Posterior vena cava (tissue), 2 donors: ENCODE results near the gene C2CD4D. TPM values are rescaled to one million over a fixed set of nuclear protein-coding genes. Genes with fewer than 3 reads are reported as not detected.
"Not testable (repeated sequence)": the region's sequence is repeated elsewhere in the genome, so short reads cannot be mapped to it uniquely, and the experiment has no call there.

ENCODE experiments used
- DNase-seq: peaks from one replicate; pipeline ENCODE4 v3.0.0-alpha.2; 2020; ENCODE audit warnings: low spot score
- intact Hi-C, 2 donors: fragments of 100-400 bp; cut with DNase I; formaldehyde crosslinking; loops; one replicate each; pipeline versions ENCODE4 v1.14.1 to v1.14.2; 2022 to 2023
- long read RNA-seq, 2 donors: library from polyadenylated mRNA; unstranded; transcript quantifications; one replicate each; pipeline ENCODE4 v2.0.0, GENCODE V29; 2020 to 2021
- total RNA-seq, 2 donors: library from RNA; stranded (reverse); fragmentation: NEBNext Ultra II Directional; extraction: Animal tissue kit (Norgen Biotek cat#: 25700); gene quantifications; one replicate each; pipeline ENCODE4 v1.2.1, GENCODE V29; 2021
- donor health status: DM: yes; HTN: yes; CAD: no.
- donor health status: DM: yes; HTN: yes; CAD: no.

Gene C2CD4D
- not detected for total RNA-seq
- long read RNA-seq, donor 1 = 0 reads
- long read RNA-seq, donor 2 = 0 reads

DNA sequence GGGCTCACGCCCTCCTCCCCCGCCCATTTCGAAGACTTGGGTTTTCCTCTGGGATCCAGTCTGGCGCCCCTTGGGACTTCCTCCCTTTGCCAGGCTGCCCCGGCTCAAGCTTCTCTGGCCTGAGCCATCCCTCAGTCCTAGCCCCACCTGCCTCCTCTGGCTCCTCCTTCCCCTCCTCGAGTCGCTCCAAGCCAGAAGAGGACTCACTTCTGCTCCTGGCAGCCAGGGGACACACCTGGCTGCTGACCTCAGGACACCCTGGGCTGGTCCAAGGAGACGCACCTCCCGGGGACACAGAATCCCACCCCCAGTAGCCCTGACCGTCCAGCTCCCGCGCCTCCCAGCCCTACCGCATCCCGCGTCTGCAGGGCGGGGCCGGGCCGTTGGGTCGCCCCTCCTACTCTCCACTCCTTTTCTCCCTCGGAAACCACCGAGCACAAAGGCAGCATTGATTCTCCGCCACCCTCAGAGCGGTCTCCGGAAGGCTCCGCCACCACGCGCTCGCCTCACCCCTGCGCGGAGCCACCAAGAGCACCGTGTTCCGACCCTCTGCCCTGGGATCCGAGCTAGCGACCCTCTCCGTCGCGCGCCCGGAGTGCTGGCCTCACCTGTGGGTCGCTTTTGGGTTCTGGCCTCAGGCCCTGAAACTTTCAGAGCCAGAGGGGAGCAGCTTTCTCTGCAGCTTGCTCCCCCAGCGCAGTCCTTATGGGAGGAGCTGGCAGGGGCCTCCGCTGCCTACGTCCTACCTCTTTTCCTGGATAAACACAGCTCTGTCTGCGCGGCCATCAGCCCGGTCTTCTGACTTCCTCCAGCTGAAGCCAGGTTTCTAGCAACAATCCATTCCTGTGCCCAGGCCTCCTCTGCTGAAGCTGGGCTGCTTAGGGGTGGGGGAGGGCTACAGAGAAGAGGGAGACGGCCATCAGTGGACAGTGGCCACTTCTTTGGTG, at the start of gene C2CD4D:
Gene C2CD4D (minus strand): TSS at position 364 of the 947 bp plus-strand sequence. CDS start 831 bp downstream, outside the sequence.
- intact Hi-C loops = loop anchor here in 1 of 2 donors (1.0 kb wide), 1 partner anchor 21 kb away; no protein-coding TSS in a partner anchor
- DNase-seq = no peak

DNA sequence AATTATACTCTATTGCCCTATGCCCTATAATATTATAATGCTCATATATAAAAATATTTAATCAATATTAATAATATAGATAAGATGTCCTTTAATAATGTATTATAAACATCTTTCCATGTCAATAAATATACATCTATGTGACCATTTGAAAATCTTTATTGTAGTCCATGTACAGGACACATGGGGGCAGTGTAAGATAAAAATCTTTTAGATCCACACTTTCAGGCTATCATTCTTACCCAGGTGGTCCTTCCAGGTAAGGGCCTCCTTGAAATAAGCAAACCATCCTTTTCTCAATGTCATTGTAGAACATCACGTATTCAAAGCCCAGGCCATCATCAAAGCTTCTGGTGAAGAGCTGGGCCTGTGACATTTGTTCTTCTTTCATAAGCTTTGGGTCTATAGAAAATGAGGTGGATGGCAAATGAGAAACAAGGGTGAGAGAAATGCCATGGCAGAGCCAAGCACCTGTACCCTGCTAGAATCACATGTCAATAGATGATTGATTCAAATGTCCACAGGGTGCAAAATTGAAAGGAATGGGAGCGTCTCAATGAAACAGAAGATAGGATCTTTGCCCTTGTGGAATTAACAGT, 49.5 kb upstream of the C2CD4D start:
- no peak for DNase-seq
- intact Hi-C loops = no loop called here

DNA sequence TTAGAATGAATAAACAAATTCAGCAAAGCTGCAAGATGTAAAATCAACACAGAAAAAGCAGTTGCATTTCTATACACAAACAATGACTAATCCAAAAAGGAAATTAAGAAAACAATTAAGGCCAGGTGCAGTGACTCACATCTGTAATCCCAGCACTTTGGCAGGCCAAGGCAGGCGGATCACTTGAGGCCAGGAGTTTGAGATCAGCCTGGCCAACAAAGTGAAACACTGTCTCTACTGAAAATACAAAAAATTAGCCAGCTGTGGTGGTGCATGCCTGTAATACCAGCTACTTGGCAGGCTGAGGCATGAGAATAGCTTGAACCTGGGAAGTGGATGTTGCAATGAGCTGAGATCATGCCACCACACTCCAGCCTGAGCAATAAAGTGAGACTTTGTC, 47.4 kb upstream of the C2CD4D start:
- intact Hi-C loops = no loop called here
- no peak for DNase-seq

DNA sequence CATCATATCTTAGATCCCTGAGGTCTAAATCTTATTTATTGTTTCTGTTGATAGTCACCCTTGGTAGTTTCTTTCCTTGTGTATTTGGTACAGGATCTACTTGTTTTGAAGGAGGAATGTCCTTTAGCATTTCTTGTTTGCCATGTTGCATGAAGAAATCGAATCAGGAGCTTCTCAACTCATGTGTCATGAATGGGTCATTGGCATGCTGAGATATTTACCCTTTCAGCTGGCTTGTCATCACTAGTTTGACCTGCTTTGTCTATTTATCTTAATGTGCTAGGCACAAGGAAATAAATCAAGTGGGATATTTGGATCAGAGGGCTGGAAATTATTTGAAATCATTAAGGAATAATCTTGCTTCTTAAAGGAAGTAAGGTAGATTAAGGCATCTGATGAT, 45.9 kb upstream of the C2CD4D start:
- intact Hi-C loops = no loop called here
- no peak for DNase-seq

DNA sequence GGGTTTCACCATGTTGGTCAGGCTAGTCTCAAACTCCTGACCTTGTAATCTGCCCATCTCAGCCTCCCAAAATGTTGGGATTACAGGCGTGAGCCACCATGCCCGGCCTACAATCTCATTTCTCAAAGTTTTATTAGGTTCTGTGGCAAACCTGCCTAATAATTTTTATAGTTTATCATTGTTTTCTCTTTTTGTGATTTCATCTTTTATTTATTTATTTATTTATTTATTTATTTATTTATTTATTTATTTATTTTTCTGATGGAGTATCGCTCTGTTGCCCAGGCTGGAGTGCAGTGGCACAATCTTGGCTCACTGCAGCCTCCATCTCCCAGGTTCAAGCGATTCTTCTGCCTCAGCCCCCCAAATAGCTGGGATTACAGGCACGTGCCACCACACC, 45.3 kb upstream of the C2CD4D start:
- intact Hi-C loops, DNase-seq: not testable (repeated sequence)

DNA sequence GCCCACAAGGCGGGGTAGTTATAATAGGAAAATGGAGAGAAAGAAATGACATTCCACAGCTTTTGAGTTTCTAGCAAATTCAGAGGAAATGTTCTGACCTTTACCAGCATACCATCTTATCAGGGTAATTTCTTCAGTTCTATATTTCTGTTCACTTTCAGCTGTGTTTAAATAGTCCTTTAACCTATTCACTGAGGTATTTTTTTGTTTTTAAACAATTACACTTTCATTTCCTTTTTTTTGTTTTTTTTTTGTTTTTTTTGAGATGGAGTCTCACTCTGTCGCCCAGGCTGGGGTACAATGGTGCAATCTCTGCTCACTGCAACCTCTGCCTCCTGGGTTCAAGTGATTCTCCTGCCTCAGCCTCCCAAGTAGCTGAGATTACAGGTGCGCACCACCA, 44.8 kb upstream of the C2CD4D start:
- DNase-seq, intact Hi-C loops: not testable (repeated sequence)

DNA sequence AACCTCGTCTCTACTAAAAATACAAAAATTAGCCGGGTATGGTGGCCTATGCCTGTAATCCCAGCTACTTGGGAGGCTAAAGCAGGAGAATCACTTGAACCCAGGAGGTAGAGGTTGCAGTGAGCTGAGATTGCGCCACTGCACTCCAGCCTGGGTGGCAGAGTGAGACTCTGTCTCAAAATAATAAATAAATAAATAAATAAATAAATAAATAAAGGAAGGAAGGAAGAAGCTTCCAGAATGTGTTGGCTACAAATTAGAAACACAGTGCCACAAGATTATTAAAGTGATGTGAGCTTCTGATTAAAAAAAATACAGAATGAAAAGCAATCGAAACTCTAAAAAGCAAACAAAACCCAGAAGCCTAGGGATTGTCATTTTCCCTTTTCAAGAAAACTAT, 44.3 kb upstream of the C2CD4D start:
- intact Hi-C loops, DNase-seq: not testable (repeated sequence)

DNA sequence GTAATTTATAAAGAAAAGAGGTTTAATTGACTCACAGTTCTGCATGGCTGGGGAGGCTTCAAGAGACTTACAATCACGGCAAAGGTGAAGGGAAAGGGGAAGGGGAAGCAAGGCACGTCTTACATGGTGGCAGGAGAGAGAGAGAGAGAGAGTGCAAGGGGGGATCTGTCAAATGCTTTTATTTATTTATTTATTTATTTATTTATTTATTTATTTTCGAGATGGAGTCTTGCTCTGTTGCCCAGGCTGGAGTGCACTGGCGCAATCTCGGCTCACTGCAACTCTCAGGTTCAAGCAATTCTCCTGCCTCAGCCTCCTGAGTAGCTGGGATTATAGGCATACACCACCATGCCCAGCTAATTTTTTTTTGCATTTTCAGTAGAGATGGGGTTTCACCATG, 43.3 kb upstream of the C2CD4D start:
- DNase-seq, intact Hi-C loops: not testable (repeated sequence)

DNA sequence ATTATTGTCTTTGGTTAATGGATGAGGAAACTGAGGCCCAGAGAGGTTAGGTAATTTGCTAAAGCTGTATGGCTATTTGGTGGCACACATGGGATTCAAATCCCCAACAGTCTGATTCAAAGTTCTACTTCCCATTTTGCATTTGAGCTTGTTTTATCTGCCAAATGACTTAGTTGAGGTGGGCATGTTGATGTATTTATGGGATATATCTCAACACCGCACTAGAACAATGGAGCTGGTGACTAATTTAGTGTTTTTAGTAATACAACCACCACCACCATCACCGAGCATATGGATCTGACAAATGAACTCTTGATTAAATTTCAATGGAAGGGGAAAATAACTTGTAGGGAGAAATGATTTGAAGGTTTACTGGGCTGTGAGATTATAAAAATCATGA, 42.8 kb upstream of the C2CD4D start:
- intact Hi-C loops = no loop called here
- DNase-seq = no peak

DNA sequence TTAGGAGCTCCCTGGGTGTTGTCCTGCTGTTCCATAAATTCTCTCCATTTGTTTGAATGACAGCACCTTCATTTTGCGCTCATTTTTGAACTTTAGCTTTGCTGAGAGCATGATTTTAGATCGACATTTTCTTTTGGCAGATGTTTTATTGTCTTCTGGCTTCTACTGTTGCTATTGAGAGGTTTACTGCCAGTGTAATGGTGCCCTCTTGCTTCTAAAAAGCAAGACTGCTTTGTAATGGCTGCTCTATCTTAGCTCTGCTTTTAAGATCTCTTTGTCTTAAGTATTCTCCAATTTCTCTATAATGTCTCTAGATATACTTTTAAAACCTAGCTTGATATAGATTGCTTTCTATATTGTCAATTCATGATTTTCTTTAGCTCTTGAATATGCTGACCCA, 41.9 kb upstream of the C2CD4D start:
- intact Hi-C loops = no loop called here
- no peak for DNase-seq

DNA sequence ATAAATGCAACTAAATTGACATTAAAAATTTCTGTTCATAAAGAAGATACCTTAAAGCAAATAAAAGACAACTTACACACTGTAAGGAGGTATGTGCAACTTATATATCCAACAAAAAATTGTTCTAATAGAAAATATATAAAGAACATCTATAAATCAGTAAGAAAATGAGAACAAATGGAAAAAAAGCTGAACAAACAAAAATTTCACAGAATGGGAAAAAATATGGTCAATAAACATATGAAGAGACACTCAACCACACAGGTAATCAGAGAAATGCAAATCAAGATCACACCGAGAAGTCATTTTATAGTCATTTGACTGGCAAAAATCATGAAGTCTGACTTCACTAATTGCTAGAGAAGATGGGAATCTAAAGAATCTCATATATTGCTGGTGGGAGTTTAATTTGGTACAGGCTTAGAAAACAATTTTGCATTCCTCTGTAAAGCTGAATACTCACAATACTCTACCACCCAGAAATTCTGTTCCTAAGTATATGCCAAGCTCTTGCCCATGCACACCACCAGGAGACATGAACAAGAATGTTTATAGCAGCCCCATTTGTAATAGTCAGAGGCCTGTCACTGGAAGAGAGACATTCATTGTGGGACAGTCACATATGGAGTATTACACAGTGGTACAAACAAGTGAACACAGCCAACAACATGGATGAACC, 35.9 kb upstream of the C2CD4D start:
- DNase-seq = no peak
- intact Hi-C loops = no loop called here

DNA sequence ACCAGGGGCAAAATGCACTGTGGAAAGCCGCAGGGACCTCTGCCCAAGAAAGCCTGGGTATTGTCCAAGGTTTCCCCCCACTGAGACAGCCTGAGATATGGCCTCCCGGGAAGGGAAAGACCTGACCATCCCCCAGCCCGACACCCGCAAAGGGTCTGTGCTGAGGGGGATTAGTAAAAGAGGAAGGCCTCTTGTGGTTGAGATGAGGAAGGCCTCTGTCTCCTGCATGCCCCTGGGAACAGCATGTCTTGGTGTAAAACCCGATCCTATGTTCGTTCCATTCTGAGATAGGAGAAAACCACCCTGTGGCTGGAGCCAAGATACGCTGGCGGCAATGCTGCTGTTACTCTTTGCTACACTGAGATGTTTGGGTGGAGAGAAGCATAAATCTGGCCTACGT, 33.2 kb upstream of the C2CD4D start:
- intact Hi-C loops, DNase-seq: not testable (repeated sequence)

DNA sequence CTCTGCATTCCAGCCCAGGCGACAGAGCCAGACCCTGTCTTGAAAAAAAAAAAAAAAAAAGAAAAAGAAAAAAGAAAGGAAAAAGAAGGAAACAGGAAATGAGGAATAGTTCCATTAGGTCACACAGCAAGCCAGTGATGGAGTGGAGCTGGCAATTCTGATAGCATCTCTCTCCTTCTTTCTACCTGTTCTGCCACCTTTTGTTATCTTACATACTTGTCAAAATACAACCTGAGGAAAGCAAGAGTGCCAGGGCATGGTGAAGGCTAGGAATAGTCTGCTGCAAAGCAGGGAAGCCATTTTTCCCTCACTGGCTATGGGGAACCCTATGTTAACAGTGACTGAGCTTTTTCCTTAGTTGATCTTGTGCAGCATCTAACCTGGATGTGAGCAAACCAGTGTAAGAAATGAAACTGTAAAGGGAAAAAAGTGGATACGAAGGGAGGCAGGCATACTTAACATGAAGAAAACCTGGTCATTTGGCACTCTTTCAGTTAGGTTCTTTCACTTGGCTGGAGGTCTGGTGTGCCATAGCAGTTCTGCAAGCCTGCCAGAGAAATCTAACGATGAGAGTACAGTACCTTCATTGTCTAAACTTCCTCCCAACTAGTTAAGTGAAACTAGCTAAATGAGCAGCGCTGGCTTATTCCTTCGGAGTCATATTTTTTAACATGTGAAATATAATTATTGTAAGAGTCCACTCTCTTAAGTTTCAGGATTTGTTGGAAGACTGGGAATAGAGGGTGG, 31.8 kb upstream of the C2CD4D start:
- intact Hi-C loops = no loop called here
- DNase-seq = no peak

DNA sequence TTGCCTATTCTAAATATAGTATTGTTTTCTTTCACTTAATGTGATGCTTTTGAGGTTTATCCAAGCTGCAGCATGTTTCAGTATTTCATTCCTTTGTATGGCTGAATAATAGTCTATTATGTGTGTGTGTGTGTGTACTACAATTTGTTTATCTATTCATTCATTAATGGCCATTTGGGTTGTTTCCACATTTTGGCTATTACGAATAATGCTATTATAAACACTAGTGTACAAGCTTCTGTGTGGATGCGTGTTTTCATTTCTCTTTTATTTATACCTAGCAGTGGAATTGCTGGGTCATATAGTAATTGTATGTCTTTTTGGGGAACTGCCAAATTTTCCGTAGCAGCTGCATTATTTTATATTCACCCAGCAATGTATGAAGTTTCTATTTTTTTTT, 28.9 kb upstream of the C2CD4D start:
- no peak for DNase-seq
- intact Hi-C loops = no loop called here

DNA sequence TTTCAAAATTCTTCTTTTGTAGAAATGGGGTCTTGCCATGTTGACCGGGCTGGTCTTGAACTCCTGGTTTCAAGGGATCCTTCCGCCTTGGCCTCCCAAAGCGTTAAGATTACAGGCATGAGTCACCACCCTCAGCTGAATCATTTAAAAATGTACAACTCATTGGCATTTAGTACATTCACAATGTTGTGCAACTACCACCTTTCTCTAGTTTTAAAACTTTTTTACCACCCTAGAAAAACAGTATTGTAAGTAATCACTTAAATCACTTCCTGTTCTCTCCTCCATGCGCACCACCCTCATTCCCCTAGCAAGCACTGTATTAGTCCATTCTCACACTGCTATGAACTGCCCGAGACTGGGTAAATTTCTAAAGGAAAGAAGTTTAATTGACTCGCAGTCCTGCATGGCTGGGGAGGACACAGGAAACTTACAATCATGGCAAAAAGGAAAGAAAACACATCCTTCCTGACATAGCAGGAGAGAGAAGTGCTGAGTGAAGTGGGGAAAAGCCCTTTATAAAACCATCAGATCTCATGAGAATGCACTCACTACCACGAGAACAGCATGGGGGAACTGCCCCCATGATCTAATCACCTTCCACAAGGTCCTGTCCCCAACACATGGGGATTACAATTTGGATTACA, 28.3 kb upstream of the C2CD4D start:
- intact Hi-C loops = no loop called here
- DNase-seq = no peak

DNA sequence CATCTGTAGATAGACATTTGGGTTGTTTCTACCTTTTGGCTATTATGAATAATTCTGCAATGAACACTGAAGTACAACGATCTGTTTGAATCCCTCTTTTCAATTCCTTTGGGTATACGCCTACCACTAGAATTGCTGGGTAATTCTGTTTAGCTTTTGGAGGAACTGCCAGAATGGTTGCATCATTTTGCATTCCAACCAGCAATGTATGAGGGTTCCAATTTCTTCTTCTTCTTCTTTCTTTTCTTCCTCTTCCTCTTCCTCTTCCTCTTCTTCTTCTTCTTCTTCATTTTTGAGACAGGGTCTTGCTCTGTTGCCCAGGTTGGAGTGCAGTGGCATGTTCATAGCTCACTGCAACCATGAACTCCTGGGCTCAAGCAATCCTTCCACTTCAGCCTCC, 27.7 kb upstream of the C2CD4D start:
- no peak for DNase-seq
- intact Hi-C loops = no loop called here

DNA sequence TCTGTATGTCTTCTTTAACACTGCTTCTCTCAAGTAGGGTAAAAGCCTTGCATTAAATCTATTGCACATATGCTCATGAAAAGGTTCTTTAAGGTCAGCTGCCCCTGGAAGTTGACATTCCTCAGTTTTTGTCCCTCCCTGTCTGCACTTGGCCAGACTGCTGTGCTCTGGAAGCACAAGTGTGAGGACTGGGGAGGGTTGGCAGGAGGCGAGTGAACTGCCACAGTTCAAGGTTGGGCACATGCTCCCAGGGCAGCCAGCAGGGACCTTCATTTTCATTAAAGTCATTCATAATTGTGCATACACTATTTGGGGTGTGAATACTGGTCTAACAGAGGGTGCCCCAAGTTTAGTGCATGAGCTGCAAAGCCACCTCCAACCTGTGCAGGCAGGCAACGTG, 24.8 kb upstream of the C2CD4D start:
- intact Hi-C loops = no loop called here
- no peak for DNase-seq

DNA sequence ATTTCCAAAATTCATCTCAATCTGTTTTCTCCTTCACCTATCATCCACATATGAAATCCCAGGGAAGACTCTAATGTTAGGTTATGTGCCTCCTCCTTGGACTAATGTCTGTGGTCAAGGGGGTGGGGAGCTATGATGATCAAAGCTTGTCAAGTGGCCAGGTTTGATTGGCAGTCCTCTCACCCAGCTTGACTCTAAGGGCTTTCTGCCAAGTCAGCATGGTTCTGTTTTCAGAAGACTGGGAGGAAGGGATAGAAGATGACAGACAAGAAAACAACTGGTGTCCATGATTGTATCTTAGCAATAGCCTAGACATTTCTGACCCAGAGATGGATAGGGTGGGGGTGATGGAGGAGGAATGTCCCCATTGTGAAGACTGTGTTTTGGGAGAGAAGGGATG, 23.0 kb upstream of the C2CD4D start:
- DNase-seq = no peak
- intact Hi-C loops = no loop called here
